PFSK-1 (cell line): Measurements from ENCODE around the gene E2F4.

Experiments
- FOXP2 ChIP-seq: optimal IDR thresholded peaks from 2 replicates; pipeline ENCODE3; 2011; ENCODE audit warnings: borderline replicate concordance, control low read depth, inconsistent platforms; ENCODE audit not compliant: insufficient read depth; ENCODE audit errors: extremely low read length, extremely low read depth
- POLR2AphosphoS5 ChIP-seq: IDR thresholded peaks from 2 replicates; pipeline ENCODE4 v1.6.1; 2012; ENCODE audit warnings: low read depth, mild to moderate bottlenecking, control low read depth, low read length, moderate library complexity
- SIN3A ChIP-seq: IDR thresholded peaks from 2 replicates; pipeline ENCODE4 v1.6.1; 2012; ENCODE audit warnings: mild to moderate bottlenecking, low read length, moderate library complexity, borderline replicate concordance; ENCODE audit not compliant: insufficient read depth
- TAF1 ChIP-seq: IDR thresholded peaks from 2 replicates; pipeline ENCODE4 v1.6.1; 2012; ENCODE audit warnings: low read length, control low read depth, borderline replicate concordance; ENCODE audit not compliant: insufficient read depth
- TF ChIP-seq, protein P1 (sequence below), 2 experiments: IDR thresholded peaks; 2 replicates each; pipeline versions ENCODE4 v1.6.1 to v1.8.0; 2011 to 2012; ENCODE audit warnings: low read depth in 2 of 2, low read length in 2 of 2, control low read depth in 1 of 2, inconsistent platforms in 1 of 2, mild to moderate bottlenecking in 1 of 2, moderate library complexity in 1 of 2; ENCODE audit not compliant: insufficient read depth in 1 of 2

Gene E2F4

DNA sequence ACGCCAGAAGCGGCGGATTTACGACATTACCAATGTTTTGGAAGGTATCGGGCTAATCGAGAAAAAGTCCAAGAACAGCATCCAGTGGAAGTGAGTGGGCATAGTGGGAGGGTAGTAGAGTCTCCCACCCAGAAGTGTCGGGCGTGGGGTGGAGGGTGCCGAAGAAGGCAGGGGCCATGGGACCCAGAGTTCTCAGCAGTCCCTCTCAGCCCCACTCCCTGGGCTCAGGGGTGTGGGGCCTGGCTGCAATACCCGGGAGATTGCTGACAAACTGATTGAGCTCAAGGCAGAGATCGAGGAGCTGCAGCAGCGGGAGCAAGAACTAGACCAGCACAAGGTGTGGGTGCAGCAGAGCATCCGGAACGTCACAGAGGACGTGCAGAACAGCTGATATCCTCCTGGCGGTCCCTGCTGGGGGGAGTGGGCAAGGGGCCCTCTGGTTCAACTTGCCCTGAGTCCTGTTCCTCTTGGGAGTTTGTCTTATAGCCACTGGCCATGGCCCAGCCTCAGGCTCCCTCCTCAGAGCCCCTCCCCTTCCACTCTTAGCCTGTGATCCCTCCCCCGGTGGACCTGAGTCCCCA lies 916 bp downstream of the E2F4 start:
- TF ChIP-seq POLR2AphosphoS5 (no peak), SIN3A (no peak), FOXP2 (no peak), TAF1 (no peak)
- TF ChIP-seq, protein P1, sequence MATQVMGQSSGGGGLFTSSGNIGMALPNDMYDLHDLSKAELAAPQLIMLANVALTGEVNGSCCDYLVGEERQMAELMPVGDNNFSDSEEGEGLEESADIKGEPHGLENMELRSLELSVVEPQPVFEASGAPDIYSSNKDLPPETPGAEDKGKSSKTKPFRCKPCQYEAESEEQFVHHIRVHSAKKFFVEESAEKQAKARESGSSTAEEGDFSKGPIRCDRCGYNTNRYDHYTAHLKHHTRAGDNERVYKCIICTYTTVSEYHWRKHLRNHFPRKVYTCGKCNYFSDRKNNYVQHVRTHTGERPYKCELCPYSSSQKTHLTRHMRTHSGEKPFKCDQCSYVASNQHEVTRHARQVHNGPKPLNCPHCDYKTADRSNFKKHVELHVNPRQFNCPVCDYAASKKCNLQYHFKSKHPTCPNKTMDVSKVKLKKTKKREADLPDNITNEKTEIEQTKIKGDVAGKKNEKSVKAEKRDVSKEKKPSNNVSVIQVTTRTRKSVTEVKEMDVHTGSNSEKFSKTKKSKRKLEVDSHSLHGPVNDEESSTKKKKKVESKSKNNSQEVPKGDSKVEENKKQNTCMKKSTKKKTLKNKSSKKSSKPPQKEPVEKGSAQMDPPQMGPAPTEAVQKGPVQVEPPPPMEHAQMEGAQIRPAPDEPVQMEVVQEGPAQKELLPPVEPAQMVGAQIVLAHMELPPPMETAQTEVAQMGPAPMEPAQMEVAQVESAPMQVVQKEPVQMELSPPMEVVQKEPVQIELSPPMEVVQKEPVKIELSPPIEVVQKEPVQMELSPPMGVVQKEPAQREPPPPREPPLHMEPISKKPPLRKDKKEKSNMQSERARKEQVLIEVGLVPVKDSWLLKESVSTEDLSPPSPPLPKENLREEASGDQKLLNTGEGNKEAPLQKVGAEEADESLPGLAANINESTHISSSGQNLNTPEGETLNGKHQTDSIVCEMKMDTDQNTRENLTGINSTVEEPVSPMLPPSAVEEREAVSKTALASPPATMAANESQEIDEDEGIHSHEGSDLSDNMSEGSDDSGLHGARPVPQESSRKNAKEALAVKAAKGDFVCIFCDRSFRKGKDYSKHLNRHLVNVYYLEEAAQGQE (IDR thresholded peaks at IDR 0.05; ENCODE audit: insufficient read depth in 1 of 2, low read depth in 2 of 2, low read length in 2 of 2), result no peak

DNA sequence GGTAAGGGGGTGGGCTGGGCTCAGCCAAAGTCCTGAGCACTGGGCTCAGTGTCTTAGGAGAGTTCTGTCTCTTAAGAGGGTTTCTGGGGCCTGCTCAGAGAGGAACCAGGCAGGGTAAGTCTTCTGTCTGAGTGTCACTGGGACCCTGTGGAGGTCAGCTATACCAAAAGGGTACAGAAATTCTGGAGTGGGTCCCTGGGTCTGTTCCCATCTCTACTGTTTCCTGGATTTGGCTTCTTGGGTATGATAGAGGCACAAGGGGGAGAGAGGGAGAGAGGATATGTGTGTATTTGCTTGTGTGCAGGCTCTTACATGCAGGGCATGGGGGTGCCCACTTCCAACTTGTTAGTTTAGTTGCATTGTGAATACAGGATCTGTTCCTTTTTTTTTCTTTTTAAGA lies 1.6 kb downstream of the E2F4 start:
- TF ChIP-seq POLR2AphosphoS5 (no peak), FOXP2 (no peak), TAF1 (no peak), SIN3A (no peak)
- TF ChIP-seq, protein P1 (IDR thresholded peaks at IDR 0.05; ENCODE audit: insufficient read depth in 1 of 2, low read depth in 2 of 2, low read length in 2 of 2), result no peak

DNA sequence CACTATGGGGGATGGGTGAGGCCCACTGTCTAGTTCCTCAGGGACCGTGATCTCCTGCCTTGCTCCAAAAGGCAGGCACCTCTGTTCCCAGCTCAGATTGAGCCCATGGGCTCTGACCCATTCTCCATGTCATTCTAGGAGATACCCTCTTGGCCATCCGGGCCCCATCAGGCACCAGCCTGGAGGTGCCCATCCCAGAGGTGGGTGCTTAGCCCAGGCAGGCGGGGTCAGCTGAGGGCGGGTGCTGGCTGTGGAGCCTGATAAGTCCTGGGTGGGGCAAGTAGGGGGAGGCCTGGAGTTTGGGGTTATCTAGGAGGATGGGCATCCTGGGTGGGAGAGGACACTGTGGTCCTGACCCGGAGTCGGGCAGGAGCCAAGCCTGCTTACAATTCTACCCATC lies 2.3 kb downstream of the E2F4 start:
- TF ChIP-seq SIN3A (no peak), TAF1 (no peak), FOXP2 (no peak), POLR2AphosphoS5 (no peak)
- TF ChIP-seq, protein P1 (IDR thresholded peaks at IDR 0.05; ENCODE audit: insufficient read depth in 1 of 2, low read depth in 2 of 2, low read length in 2 of 2), result no peak

DNA sequence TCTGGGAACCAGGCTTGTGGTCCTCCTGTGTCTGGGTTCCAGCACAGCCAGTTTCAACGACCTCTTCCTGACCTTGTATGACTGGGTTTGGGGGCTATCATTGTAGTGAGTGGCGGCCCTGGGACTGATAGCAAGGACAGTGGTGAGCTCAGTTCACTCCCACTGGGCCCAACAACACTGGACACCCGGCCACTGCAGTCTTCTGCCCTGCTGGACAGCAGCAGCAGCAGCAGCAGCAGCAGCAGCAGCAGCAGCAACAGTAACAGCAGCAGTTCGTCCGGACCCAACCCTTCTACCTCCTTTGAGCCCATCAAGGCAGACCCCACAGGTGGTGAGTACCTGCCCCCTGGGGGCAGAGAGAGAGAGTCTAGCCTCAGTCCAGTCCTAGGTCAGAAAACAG lies 3.7 kb downstream of the E2F4 start:
- TF ChIP-seq POLR2AphosphoS5 (no peak), TAF1 (no peak), SIN3A (no peak), FOXP2 (no peak)
- TF ChIP-seq, protein P1 (IDR thresholded peaks at IDR 0.05; ENCODE audit: insufficient read depth in 1 of 2, low read depth in 2 of 2, low read length in 2 of 2), result no peak

DNA sequence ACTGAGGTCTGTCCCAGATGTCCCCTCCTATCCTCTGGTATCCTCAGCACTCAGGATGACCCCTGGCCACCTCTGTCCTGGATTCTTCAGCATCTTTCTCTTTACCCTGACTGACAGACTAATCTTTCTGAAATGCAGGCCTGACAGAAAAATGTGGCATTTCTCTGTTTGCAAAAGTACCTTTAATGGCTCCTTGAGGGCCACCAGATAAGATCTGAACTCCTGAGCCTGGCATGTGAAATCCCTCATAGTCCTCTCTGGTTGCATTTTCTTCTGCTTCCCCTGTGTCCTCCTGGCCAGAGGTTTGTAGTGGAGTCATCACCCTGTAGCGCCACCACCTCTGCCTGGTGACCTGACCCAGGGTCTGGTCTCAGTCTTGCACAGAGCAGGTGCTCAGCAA lies 4.9 kb downstream of the E2F4 start:
- no peak for TF ChIP-seq FOXP2
- TF ChIP-seq SIN3A, result no peak
- TF ChIP-seq, protein P1 (IDR thresholded peaks at IDR 0.05; ENCODE audit: insufficient read depth in 1 of 2, low read depth in 2 of 2, low read length in 2 of 2), result no peak
- TF ChIP-seq TAF1, result no peak
- TF ChIP-seq POLR2AphosphoS5, result no peak
